NCI-H82 treated with DMSO at 0.1 percent for 48 hours (cell line): ENCODE data around the gene CCDC141.
"Not testable (repeated sequence)": the region's sequence is repeated elsewhere in the genome, so short reads cannot be mapped to it uniquely, and the experiment has no call there.

Experiments
- DNase-seq: peaks from one replicate; lab custom pipeline; 2025; ENCODE audit not compliant: unreplicated experiment; lab: John Stamatoyannopoulos, UW

Gene CCDC141

GRCh38 chr2:179037807-179038206 is 12.1 kb downstream of the CCDC141 start:
- DNase-seq: no peak

- no peak for DNase-seq
Measured at GRCh38 chr2:179036353-179036905, 13.5 kb downstream of the CCDC141 start.

- no peak for DNase-seq
Measured at GRCh38 chr2:179031731-179032408, 18.1 kb downstream of the CCDC141 start.

- DNase-seq: no peak
Measured at GRCh38 chr2:179024445-179024844, 25.5 kb downstream of the CCDC141 start.

DNA sequence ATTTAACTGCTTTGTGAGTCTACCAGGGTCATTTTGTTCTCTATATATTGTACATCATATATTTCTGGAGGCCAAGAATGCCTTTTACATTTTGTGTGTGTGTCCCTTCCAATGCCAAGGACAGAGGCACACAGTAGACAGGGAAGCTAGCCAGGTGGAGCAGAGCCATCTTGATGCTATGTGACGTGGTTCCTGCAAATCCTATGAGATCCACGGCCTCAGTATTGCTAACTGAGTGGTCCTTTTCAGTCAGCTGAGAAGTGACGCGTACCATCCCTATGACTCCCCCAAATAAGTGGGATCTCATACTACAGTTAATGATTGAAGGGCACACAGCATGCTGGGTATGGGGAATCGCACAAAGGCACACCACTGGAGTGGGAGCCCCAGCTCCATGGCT is 27.3 kb downstream of the CCDC141 start:
- no peak for DNase-seq

DNA sequence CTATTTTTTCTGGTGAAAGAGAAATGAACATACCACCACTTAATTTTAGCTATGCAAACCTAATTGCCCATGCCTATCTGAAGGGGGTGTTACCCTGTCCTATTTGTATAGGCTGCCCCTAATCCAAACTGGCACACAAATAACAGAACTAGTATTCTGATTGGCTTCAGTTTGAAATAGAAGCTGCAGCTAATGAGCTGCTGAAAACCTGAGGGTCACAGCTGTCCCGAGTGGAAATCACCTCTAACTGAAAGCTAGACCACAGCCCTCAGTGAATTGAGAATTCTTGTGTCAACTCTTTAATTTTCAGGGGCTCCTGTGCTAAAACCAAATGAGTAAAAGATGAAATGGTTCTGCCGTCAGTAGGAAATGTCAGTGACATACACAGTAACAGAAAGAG is 28.7 kb downstream of the CCDC141 start:
- DNase-seq: no peak

- DNase-seq: peak; percentile 61
Measured at GRCh38 chr2:179020156-179020750, 29.7 kb downstream of the CCDC141 start.

DNA sequence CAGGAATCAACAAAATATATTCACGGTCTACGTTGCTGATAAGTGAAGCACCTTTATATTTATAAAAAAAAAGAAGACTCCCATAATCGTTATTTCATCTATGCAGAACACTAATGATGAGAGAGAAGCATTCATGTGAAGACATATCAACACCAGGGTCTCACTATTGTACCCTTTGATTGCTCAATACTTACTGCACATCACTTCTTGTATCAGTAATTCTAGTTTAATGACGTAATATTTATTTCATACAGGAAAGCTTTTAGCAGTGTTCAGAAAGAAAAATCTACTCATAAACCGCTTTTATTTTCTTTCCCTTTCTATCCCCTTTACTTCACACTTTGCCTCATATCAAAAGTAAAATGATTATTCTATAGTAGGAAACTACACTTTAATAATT is 30.7 kb downstream of the CCDC141 start:
- no peak for DNase-seq

DNA sequence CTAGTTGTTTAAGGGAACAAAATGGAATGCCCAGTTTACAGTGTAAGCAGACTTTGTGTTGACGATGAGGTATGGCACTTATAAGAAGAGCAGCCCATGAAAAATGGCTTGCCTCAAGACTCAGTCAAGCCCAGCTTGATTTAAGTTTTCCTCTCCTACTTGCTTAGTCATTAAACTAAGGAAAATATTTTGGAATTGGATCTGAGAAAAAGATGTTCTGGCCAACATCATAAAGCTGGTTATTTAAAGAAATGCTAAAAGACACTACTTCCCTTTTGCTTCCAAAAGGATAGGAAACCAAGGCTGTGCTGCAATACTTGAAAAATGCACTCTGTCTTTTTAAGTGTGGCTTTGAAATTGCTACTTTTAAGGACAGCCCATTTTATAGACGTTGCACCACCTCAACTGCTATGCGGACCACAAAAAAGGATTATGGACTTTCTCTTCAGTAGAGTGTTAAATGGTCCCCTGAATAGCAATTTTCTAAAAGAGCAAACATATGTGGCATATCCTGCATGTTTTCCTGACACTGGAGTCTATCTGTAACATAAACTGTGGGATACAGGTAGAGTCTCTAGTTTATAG is 32.1 kb downstream of the CCDC141 start:
- no peak for DNase-seq

- not testable (repeated sequence) for DNase-seq
Measured at GRCh38 chr2:179014189-179014588, 35.7 kb downstream of the CCDC141 start.

DNA sequence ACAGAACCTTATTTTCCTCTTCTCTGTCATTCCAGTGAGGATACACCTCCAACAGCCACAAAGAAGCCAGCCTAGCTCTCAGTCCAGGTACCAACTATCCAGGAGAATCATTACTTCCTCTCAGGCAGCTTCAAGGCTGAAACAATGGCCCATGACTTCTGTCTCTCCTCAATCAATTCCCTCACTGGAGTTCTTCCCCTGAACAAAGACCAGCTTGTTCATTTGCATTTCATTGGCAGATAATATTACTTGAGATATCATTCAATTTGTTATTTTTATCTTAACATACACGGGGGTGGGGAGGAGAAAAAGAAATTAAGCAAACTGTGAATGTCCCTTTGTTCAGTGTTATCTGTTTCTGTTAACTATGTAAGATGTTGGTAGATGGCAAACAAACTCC is 44.0 kb downstream of the CCDC141 start:
- no peak for DNase-seq

DNA sequence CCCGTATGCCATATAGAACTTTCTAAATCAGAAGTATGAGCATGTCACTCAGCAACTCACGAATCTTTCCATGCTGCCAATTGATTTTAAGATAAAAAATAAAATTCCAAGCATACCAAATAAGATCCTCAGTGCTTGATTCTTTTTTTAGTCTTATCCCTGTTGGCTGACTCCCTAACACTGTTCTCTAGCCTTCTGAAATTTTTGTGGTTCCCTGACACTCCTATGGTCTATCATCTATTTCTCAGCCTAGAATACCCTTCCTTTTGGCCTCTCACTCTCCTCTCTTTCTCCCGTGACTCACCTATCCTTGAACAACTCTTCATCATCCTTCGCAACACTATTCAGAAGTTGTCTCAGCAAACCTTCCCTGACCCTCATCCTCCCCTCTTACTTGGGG is 50.5 kb downstream of the CCDC141 start:
- DNase-seq: no peak

DNA sequence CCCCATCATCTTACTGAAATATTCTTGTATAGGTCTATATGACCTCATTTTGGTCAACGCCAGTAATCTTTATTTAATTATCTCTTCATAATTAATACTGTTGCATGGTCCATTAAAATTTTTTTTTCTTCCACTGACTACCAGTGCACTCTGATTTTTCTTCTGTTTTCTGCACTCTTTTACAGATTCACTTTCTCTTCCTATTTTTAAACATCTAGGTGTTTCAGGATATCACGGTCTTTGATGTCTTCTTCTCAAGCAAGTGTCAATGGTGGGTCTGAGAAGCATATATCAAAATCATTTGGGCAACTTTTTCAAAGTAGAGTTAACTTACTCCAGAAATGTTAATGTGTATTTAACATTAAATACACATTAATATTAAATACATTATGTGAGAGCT is 51.4 kb downstream of the CCDC141 start:
- no peak for DNase-seq

DNA sequence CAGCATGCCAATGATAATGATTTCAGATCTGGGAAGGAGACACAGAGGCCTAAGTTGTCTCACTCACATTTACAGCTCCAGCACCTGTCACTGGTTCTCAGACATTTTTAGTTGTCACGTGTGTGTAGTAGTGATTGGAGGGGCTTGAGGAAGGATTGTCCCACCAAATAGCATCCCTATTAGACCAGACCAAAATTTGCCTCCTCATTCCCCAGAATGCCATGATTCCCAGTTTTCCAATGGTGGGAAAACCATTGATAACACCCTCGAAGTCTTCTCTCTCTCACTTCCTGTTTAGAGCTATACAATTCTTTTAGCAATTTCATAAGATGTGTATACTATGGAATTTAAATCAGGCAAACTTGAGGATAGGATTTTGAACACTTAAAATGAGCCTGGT is 52.5 kb downstream of the CCDC141 start:
- DNase-seq: no peak

- no peak for DNase-seq
Measured at GRCh38 chr2:178997067-178997466, 52.9 kb downstream of the CCDC141 start.

GRCh38 chr2:178994264-178994663 is 55.7 kb downstream of the CCDC141 start:
- no peak for DNase-seq

DNA sequence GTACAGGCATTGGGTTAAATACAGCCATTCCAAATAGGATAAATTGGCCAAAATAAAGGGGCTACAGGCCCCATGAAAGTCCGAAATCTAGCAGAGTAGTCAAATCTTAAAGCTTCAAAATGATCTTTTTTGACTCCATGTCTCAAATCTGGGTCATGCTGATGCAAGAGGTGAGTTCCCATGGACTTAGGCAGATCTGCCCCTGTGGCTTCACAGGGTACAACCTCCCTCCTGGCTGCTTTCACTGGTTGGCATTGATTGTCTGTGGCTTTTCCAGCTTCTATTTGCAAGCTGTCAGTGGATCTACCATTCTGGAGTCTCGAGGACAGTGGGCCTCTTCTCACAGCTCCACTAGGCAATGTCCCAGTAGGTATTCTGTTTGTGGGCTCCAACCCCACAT is 56.1 kb downstream of the CCDC141 start:
- no peak for DNase-seq

DNA sequence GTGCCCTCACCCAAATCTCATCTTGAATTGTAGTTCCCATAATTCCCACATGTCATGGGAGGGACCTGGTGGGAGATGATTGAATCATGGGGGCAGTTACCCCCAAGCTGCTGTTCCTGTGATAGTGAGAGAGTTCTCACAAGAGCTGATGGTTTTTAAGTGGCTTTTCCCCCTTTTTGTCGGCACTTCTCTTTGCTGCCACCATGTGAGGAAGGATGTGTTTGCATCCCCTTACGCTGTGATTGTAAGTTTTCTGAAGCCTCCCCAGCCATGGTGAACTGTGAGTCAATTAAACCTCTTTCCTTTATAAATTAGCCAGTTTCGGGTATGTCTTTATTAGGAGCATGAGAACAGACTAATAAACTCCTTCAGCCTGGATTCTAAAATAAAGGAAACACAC is 57.2 kb downstream of the CCDC141 start:
- DNase-seq: not testable (repeated sequence)

GRCh38 chr2:178990533-178991241 is 59.2 kb downstream of the CCDC141 start:
- no peak for DNase-seq

DNA sequence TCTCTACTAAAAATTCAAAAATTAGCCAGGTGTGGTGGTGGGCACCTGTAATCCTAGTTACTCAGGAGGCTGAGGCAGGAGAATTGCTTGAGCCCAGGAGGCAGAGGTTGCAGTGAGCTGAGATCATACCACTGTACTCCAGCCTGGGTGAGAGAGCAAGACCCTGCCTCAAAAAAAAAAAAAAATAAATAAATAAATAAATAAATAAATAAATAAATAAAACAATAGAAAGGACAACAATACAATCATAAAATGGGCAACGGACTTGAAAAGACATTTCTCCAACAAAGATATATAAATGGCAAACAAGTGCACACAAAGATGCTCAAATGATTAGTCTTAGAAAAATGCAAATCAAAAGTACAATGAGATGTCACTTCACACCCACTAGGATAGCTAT is 60.5 kb downstream of the CCDC141 start:
- DNase-seq: not testable (repeated sequence)

- DNase-seq: not testable (repeated sequence)
Measured at GRCh38 chr2:178982652-178983051, 67.3 kb downstream of the CCDC141 start.

DNA sequence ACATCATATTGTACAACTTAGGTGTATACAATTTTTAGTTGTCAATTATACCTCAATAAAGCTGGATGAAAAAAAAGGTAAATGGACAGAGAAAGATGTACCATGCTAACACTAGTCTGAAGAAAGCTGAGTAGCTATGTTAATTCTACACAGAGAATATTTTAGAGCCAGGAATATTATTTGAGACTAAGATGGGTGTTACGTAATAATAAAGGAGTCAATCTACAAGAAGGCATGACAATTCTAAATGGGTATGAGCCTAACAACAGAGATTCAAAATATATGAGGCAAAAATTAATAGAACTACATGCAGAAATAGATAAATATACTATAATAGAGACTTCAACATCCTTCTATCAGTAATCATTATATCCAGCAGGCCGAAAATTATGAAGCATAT is 69.1 kb downstream of the CCDC141 start:
- no peak for DNase-seq
